ENCODE measurements around the gene LEFTY2.

The LEFTY2 gene

GRCh38 chr1:225980005-225980836 is 39.2 kb upstream of the LEFTY2 start:
- ATAC-seq = no peak
- TF ChIP-seq ZFP30 (CRISPR knock-in tag; IDR thresholded peaks at IDR 0.05) (no peak), GLIS3 (CRISPR knock-in tag; IDR thresholded peaks at IDR 0.05) (no peak), BACH2 (CRISPR knock-in tag; IDR thresholded peaks at IDR 0.05; ENCODE audit: borderline replicate concordance) (no peak), ESRRG (CRISPR knock-in tag; IDR thresholded peaks at IDR 0.05) (no peak), POU6F1 (CRISPR knock-in tag; IDR thresholded peaks at IDR 0.05; ENCODE audit: borderline replicate concordance, low read depth) (no peak), ZC3H10 (CRISPR knock-in tag; IDR thresholded peaks at IDR 0.05) (no peak), ZNF70 (CRISPR knock-in tag; IDR thresholded peaks at IDR 0.05) (no peak), OSR1 (CRISPR knock-in tag; IDR thresholded peaks at IDR 0.05) (no peak), PPARA (CRISPR knock-in tag; IDR thresholded peaks at IDR 0.05; ENCODE audit: borderline replicate concordance) (no peak), SNAI2 (CRISPR knock-in tag; IDR thresholded peaks at IDR 0.05) (no peak), TOX (CRISPR knock-in tag; IDR thresholded peaks at IDR 0.05; ENCODE audit: borderline replicate concordance) (no peak), RARB (CRISPR knock-in tag; IDR thresholded peaks at IDR 0.05) (no peak), ZNF8 (CRISPR knock-in tag; IDR thresholded peaks at IDR 0.05) (no peak), ISL1 (CRISPR knock-in tag; IDR thresholded peaks at IDR 0.05) (no peak), ZNF565 (CRISPR knock-in tag; conservative IDR thresholded peaks at IDR 0.05; ENCODE audit: low read depth) (no peak), ZFP3 (CRISPR knock-in tag; IDR thresholded peaks at IDR 0.05) (no peak)
- TF ChIP-seq, protein P1, sequence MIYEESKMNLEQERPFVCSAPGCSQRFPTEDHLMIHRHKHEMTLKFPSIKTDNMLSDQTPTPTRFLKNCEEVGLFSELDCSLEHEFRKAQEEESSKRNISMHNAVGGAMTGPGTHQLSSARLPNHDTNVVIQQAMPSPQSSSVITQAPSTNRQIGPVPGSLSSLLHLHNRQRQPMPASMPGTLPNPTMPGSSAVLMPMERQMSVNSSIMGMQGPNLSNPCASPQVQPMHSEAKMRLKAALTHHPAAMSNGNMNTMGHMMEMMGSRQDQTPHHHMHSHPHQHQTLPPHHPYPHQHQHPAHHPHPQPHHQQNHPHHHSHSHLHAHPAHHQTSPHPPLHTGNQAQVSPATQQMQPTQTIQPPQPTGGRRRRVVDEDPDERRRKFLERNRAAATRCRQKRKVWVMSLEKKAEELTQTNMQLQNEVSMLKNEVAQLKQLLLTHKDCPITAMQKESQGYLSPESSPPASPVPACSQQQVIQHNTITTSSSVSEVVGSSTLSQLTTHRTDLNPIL (CRISPR knock-in tag; IDR thresholded peaks at IDR 0.05; ENCODE audit: low read depth) = no peak
- TF ChIP-seq, protein P2, sequence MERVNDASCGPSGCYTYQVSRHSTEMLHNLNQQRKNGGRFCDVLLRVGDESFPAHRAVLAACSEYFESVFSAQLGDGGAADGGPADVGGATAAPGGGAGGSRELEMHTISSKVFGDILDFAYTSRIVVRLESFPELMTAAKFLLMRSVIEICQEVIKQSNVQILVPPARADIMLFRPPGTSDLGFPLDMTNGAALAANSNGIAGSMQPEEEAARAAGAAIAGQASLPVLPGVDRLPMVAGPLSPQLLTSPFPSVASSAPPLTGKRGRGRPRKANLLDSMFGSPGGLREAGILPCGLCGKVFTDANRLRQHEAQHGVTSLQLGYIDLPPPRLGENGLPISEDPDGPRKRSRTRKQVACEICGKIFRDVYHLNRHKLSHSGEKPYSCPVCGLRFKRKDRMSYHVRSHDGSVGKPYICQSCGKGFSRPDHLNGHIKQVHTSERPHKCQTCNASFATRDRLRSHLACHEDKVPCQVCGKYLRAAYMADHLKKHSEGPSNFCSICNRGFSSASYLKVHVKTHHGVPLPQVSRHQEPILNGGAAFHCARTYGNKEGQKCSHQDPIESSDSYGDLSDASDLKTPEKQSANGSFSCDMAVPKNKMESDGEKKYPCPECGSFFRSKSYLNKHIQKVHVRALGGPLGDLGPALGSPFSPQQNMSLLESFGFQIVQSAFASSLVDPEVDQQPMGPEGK (CRISPR knock-in tag; IDR thresholded peaks at IDR 0.05; ENCODE audit: borderline replicate concordance) = no peak
- TF ChIP-seq, protein P3, sequence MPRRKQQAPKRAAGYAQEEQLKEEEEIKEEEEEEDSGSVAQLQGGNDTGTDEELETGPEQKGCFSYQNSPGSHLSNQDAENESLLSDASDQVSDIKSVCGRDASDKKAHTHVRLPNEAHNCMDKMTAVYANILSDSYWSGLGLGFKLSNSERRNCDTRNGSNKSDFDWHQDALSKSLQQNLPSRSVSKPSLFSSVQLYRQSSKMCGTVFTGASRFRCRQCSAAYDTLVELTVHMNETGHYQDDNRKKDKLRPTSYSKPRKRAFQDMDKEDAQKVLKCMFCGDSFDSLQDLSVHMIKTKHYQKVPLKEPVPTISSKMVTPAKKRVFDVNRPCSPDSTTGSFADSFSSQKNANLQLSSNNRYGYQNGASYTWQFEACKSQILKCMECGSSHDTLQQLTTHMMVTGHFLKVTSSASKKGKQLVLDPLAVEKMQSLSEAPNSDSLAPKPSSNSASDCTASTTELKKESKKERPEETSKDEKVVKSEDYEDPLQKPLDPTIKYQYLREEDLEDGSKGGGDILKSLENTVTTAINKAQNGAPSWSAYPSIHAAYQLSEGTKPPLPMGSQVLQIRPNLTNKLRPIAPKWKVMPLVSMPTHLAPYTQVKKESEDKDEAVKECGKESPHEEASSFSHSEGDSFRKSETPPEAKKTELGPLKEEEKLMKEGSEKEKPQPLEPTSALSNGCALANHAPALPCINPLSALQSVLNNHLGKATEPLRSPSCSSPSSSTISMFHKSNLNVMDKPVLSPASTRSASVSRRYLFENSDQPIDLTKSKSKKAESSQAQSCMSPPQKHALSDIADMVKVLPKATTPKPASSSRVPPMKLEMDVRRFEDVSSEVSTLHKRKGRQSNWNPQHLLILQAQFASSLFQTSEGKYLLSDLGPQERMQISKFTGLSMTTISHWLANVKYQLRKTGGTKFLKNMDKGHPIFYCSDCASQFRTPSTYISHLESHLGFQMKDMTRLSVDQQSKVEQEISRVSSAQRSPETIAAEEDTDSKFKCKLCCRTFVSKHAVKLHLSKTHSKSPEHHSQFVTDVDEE (CRISPR knock-in tag; IDR thresholded peaks at IDR 0.05) = no peak

GRCh38 chr1:225979421-225979820 is 38.4 kb upstream of the LEFTY2 start:
- no peak for TF ChIP-seq ZC3H10 (CRISPR knock-in tag; IDR thresholded peaks at IDR 0.05)
- no peak for TF ChIP-seq PPARA (CRISPR knock-in tag; IDR thresholded peaks at IDR 0.05; ENCODE audit: borderline replicate concordance)
- no peak for TF ChIP-seq ARNTL (CRISPR knock-in tag; IDR thresholded peaks at IDR 0.05; ENCODE audit: borderline replicate concordance, low read depth)
- TF ChIP-seq ZNF565 (CRISPR knock-in tag; conservative IDR thresholded peaks at IDR 0.05; ENCODE audit: low read depth) = no peak
- no peak for TF ChIP-seq ESRRG (CRISPR knock-in tag; IDR thresholded peaks at IDR 0.05)
- TF ChIP-seq ISL1 (CRISPR knock-in tag; IDR thresholded peaks at IDR 0.05) = no peak
- no peak for TF ChIP-seq RARB (CRISPR knock-in tag; IDR thresholded peaks at IDR 0.05)
- TF ChIP-seq GLIS3 (CRISPR knock-in tag; IDR thresholded peaks at IDR 0.05) = no peak
- no peak for ATAC-seq

DNA sequence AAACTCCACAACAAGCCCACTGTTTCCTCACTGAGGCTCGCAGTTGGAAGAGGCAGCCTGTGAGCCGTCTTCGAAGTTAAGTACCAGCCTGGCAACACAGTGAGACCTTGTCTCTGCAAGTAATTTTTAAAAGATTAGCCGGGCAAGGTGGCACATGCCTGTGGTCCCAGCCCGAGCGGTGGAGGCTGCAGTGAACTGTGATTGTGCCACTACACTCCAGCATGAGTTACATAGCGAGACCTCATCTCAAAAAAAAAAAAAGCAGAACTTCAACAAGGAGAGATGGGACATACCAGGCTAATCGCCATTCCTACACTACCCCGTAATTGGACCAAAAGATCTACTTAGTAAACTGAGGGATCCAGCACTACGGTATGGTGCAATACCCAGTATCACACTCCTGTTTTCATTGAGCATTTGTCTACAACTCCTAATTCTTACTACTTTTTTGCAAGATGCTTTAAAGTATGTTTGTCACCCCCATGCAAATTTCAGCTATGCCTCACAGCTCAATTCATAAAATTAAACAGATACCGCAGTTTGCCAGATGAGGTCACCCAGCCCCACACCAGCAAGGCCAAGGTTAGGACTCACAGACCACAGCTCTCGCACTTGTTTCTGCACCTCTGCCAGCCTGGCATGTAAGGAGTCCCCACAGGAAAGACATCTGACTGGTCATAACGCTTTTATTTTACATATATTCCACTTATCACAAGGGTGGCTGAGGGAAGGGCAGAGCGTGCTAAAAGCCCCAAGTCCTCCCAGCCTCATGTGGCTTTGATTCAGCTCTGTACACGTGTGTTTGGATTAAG is 37.1 kb upstream of the LEFTY2 start:
- ATAC-seq = no peak
- TF ChIP-seq, protein P1 (CRISPR knock-in tag; IDR thresholded peaks at IDR 0.05; ENCODE audit: low read depth) = no peak
- TF ChIP-seq ZFP3 (CRISPR knock-in tag; IDR thresholded peaks at IDR 0.05) (no peak), ZNF565 (CRISPR knock-in tag; conservative IDR thresholded peaks at IDR 0.05; ENCODE audit: low read depth) (no peak), ZFP30 (CRISPR knock-in tag; IDR thresholded peaks at IDR 0.05) (no peak), ZNF8 (CRISPR knock-in tag; IDR thresholded peaks at IDR 0.05) (no peak), TOX (CRISPR knock-in tag; IDR thresholded peaks at IDR 0.05; ENCODE audit: borderline replicate concordance) (no peak), TCF4 (CRISPR knock-in tag; IDR thresholded peaks at IDR 0.05; ENCODE audit: borderline replicate concordance) (no peak), CSRNP3 (CRISPR knock-in tag; IDR thresholded peaks at IDR 0.05) (no peak)
- TF ChIP-seq, protein P2 (CRISPR knock-in tag; IDR thresholded peaks at IDR 0.05; ENCODE audit: borderline replicate concordance) = no peak
